GM12878 (cell line): ENCODE measurements around the gene EME2. TPM values are rescaled to one million over a fixed set of nuclear protein-coding genes. Genes with fewer than 3 reads are reported as not detected.

Experiments used
- ATAC-seq: fragments of 200-7000 bp; cut with Tn5 transposase; 3 replicates; pipeline ENCODE4 v1.9.1; 2020; ENCODE audit warnings: mild to moderate bottlenecking, moderate library complexity
- BruUV-seq: library from RNA; stranded (reverse); fragments of 400-500 nt; replicated peaks from 2 replicates; lab custom pipeline; 2021; lab: Mats Ljungman, UMichigan
- CTCF ChIA-PET: fragments of 300-600 bp; sonication (Branson Sonifier 250); formaldehyde crosslinking; extraction: SDS; loops from one replicate; lab custom pipeline; 2021; ENCODE audit warnings: inconsistent platforms; lab: Yijun Ruan, JAX
- POLR2A ChIA-PET: fragments of 350-600 bp; formaldehyde crosslinking; extraction: SDS; loops from one replicate; lab custom pipeline; 2021; ENCODE audit warnings: inconsistent platforms; lab: Charles Lee
- RAD21 ChIA-PET: fragments of 300-600 bp; sonication (Branson Sonifier 250); formaldehyde crosslinking; loops from one replicate; lab custom pipeline; 2023; ENCODE audit warnings: antibody characterized with exemption; ENCODE audit not compliant: unreplicated experiment; lab: Charles Lee
- SMC1A ChIA-PET: fragments of 300-600 bp; sonication (Branson Sonifier 250); formaldehyde crosslinking; loops from one replicate; lab custom pipeline; 2023; ENCODE audit not compliant: unreplicated experiment, uncharacterized antibody; lab: Charles Lee
- DNase-seq: peaks from one replicate; pipeline ENCODE4 v3.0.0-alpha.2; 2011; ENCODE audit warnings: low read depth, low spot score
- FAIRE-seq: peaks from 3 replicates; lab custom pipeline; 2011; peaks lifted over from hg19 to GRCh38; lab: Jason Lieb, UNC
- H2AFZ ChIP-seq: 2 replicates; pipeline ENCODE4 v1.6.0; 2011; ENCODE audit warnings: low read depth, low read length, control low read depth; ENCODE audit not compliant: control insufficient read depth
- H3K27ac ChIP-seq: 2 replicates; pipeline ENCODE4 v1.5.1; 2011; ENCODE audit warnings: control low read depth; ENCODE audit not compliant: control insufficient read depth, insufficient read depth
- H3K27me3 ChIP-seq, 2 experiments: replicated peaks in 1 of 2; 2 replicates each; pipeline versions ENCODE4 v1.6.0 to v1.6.1; 2011; ENCODE audit warnings: low read length in 1 of 2; ENCODE audit not compliant: control insufficient read depth in 2 of 2, insufficient read depth in 2 of 2
- H3K36me3 ChIP-seq, 2 experiments: 2 replicates each; pipeline ENCODE4 v1.5.1; 2011; ENCODE audit warnings: low read length in 1 of 2; ENCODE audit not compliant: control insufficient read depth in 2 of 2, insufficient read depth in 2 of 2
- H3K4me1 ChIP-seq: 2 replicates; pipeline ENCODE4 v1.6.1; 2011; ENCODE audit warnings: mild to moderate bottlenecking, low read length, moderate library complexity, mixed read lengths; ENCODE audit not compliant: control insufficient read depth, insufficient read depth
- H3K4me2 ChIP-seq: 2 replicates; pipeline ENCODE4 v1.6.0; 2011; ENCODE audit warnings: control low read depth; ENCODE audit not compliant: control insufficient read depth, insufficient read depth
- H3K4me3 ChIP-seq: fragments of 200-600 bp; sonication (generic); 2 replicates; pipeline ENCODE4 v1.5.1; 2016
- H3K79me2 ChIP-seq: 2 replicates; pipeline ENCODE4 v1.6.0; 2011; ENCODE audit warnings: low read length; ENCODE audit not compliant: control insufficient read depth, insufficient read depth
- H3K9ac ChIP-seq: 2 replicates; pipeline ENCODE4 v1.8.0; 2011; ENCODE audit warnings: low read length, control low read depth, mixed read lengths; ENCODE audit not compliant: control insufficient read depth, insufficient read depth
- H3K9me3 ChIP-seq: replicated peaks from 3 replicates; pipeline ENCODE4 v1.5.1; 2011; ENCODE audit warnings: mild to moderate bottlenecking, low read length; ENCODE audit not compliant: control insufficient read depth, insufficient read depth
- H4K20me1 ChIP-seq: 2 replicates; pipeline ENCODE4 v1.6.0; 2011; ENCODE audit not compliant: control insufficient read depth, insufficient read depth
- BCL11A ChIP-seq: IDR thresholded peaks from 2 replicates; pipeline ENCODE4 v1.6.1; 2011; ENCODE audit warnings: low read depth, low read length
- BMI1 ChIP-seq: fragments of 450-650 bp; IDR thresholded peaks from 2 replicates; pipeline ENCODE4 v1.6.1; 2016; ENCODE audit warnings: mild to moderate bottlenecking, moderate library complexity, borderline replicate concordance
- BRCA1 ChIP-seq: IDR thresholded peaks from 2 replicates; pipeline ENCODE4 v1.6.1; 2011; ENCODE audit warnings: low read depth, low read length, improper control_type of control experiment
- NFXL1 ChIP-seq: fragments of 450-650 bp; IDR thresholded peaks from 2 replicates; pipeline ENCODE4 v1.6.1; 2017; ENCODE audit warnings: antibody characterized with exemption, mild to moderate bottlenecking, borderline replicate concordance
- PML ChIP-seq: IDR thresholded peaks from 2 replicates; pipeline ENCODE4 v1.6.1; 2012; ENCODE audit warnings: low read length, inconsistent platforms
- SP1 ChIP-seq: IDR thresholded peaks from one replicate; pipeline ENCODE4 v1.6.1; 2011; ENCODE audit warnings: low read depth, low read length
- ZBTB40 ChIP-seq: fragments of 450-650 bp; IDR thresholded peaks from 2 replicates; pipeline ENCODE4 v1.6.1; 2016; ENCODE audit warnings: mild to moderate bottlenecking, moderate library complexity, borderline replicate concordance
- WGBS: methylation state at CpG from one replicate; pipeline ENCODE4 v1.1.6; 2016; ENCODE audit warnings: low lambda C conversion rate; ENCODE audit not compliant: insufficient replicate concordance, insufficient coverage; ENCODE audit errors: missing lambda C conversion rate; 5-methylcytosine and 5-hydroxymethylcytosine counted together
- in situ Hi-C: fragments of 300-500 bp; cut with MboI; formaldehyde crosslinking; loops from 9 replicates; pipeline ENCODE4 v1.14.3; 2018; ENCODE audit warnings: mixed read lengths
- intact Hi-C: fragments of 100-400 bp; cut with micrococcal nuclease; formaldehyde crosslinking; loops from one replicate; pipeline ENCODE4 v1.14.2; 2022; ENCODE audit not compliant: unreplicated experiment
- polyA plus RNA-seq, 11 experiments: library from polyadenylated mRNA; depleted of rRNA in 4 of 11; unstranded in 6 of 11; stranded (reverse) in 5 of 11; fragments of >200 nt; fragmentation: Nextera tagmentation in 4 of 11; fragmentation: Illumina TruSeq in 1 of 11; extraction: Ambion mirVana in 4 of 11; extraction: Trizol in 1 of 11; gene quantifications; 1 replicate in 1 of 11; 2 replicates in 10 of 11; pipeline versions ENCODE4 v1.2.1 to v1.2.3, GENCODE V29; 2011 to 2016; ENCODE audit warnings: inconsistent platforms in 2 of 11, missing spikeins in 2 of 11, low read depth in 1 of 11
- total RNA-seq, 4 experiments: library from RNA; depleted of rRNA in 3 of 4; stranded (reverse); fragments of >200 nt in 3 of 4; fragmentation: Illumina TruSeq in 1 of 4; extraction: Trizol in 1 of 4; gene quantifications; 2 replicates each; pipeline versions ENCODE4 v1.2.1 to v1.2.3, GENCODE V29; 2013 to 2021

Gene EME2
- total and polyA plus RNA-seq, 10 of the 15 experiments (the other 5 are each of a cell fraction or from before 2014, with no cell fraction given) = 0.29 to 16.9 (median 4.1) TPM

DNA sequence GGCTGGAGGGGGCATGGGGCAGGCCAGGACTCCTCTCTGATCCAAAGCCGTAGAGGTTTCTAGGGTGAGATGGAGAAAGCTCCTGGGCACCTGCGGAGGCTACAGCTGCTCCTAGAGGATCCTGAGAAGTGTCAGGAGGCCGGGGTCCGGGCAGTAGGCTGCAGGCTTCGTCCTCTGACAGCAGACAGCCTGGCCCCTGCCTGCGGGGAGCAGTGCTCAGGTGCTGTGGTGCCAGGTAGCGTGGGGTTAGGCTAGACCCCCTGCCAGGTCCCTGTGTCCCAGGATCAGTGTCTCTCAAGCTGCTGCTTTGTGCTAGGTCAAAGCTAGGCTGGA, 1.8 kb downstream of the EME2 start:
- peaks cover 15% of the 10 kb centered on the region for H3K4me1 ChIP-seq
- 75% methylated on average over 7 of the region's 7 CpGs for WGBS
- intact Hi-C loops (loop anchor here (5.0 kb wide), 1 partner anchor 67 kb away; the partner anchor contains the start of gene MAPK8IP3), in situ Hi-C loops (loop anchor here (5.0 kb wide), 1 partner anchor 62 kb away; no protein-coding TSS in a partner anchor)
- FAIRE-seq = no peak
- H3K36me3 ChIP-seq = peaks cover 0 to 10% of the 10 kb centered on the region in 2 experiments; a peak in 2 of 4 replicates
- peak overlapping the region; percentile 78 for H3K9ac ChIP-seq
- H3K9me3 ChIP-seq = no peaks in the 10 kb centered on the region
- TF ChIP-seq SP1 (no peak), NFXL1 (no peak), BRCA1 (no peak), BCL11A (0 out of 2 replicates have a peak, but pooled peaks have one; percentile 1), PML (no peak), ZBTB40 (no peak), BMI1 (no peak)
- ATAC-seq = no peak
- peak overlapping the region; percentile 94 for H3K4me2 ChIP-seq
- no peak overlapping the region for H3K27ac ChIP-seq
- H3K27me3 ChIP-seq = no peaks in the 10 kb centered on the region
- no peaks in the 10 kb centered on the region for H4K20me1 ChIP-seq
- ChIA-PET SMC1A (no interaction called here), RAD21 (no interaction called here), POLR2A (interaction anchor here (5.8 kb wide), 1 partner anchor 8 kb away, joined by 39 read pairs; the partner anchor contains the start of genes NUBP2 and SPSB3), CTCF (interaction anchor here (0.7 to 1.2 kb wide), 3 partner anchors 8 to 166 kb away, joined by 3 to 9 read pairs (median 3); partner anchors contain the start of genes NUBP2 and SPSB3)
- DNase-seq = no peak
- H2AFZ ChIP-seq = no peak overlapping the region
- H3K79me2 ChIP-seq = peaks cover 43% of the 10 kb centered on the region
- peak overlapping the region; percentile 100 for H3K4me3 ChIP-seq
- no TSS peak for BruUV-seq
